Liver (tissue), 3 donors: ENCODE results near the gene PALLD.

Experiments used
- FOXA2 ChIP-seq: IDR thresholded peaks from 2 replicates; pipeline ENCODE4 v1.6.1; 2016; ENCODE audit warnings: antibody characterized with exemption
- GABPA ChIP-seq, 2 donors: IDR thresholded peaks in 1 of 2; conservative IDR thresholded peaks in 1 of 2; 2 replicates each; pipeline ENCODE4 v1.6.1; 2016; ENCODE audit warnings: antibody characterized with exemption in 2 of 2, mild to moderate bottlenecking in 1 of 2, moderate library complexity in 1 of 2
- SP1 ChIP-seq: IDR thresholded peaks from 2 replicates; pipeline ENCODE4 v1.6.1; 2018; ENCODE audit warnings: antibody characterized with exemption, mild to moderate bottlenecking
- YY1 ChIP-seq: IDR thresholded peaks from 2 replicates; pipeline ENCODE4 v1.6.1; 2016; ENCODE audit warnings: antibody characterized with exemption, mild to moderate bottlenecking
- TF ChIP-seq, protein P1 (sequence below): fragments of 150-350 bp; IDR thresholded peaks from 2 replicates; pipeline ENCODE4 v1.5.1; 2017; ENCODE audit warnings: improper control_type of control experiment, low read depth, low read length; ENCODE audit not compliant: missing input control
- TF ChIP-seq, protein P2 (sequence below): IDR thresholded peaks from 2 replicates; pipeline ENCODE4 v1.6.1; 2016; ENCODE audit warnings: antibody characterized with exemption, mild to moderate bottlenecking
- donor health status: healthy.
- donor health status: healthy.

DNA sequence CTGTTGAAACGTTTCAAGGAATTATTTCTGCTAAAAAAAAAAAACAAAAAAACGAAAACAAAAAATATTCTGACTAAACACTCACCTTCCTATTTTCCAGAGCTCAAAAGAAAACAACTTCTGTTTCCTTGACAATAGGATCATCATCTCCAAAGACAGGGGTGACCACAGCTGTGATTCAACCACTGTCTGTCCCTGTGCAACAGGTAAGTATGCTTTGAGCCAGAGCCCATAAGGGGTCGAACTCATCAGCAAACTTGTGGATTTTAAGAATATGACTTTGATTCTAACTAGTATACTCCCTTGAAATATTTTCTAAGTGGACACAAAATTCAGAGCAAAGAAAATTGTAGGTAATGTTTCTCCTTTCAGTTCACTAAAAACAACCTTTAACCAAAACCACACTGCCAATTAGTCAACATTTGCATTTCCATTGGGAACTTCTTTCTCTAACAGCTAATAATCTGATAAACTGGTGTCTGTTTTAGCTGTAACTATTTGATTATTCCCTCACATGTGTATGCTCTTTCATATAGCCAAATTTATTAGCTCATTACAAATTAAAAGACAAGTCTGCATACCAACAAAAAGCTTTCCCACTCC is 186.1 kb downstream of the PALLD start:
- TF ChIP-seq, protein P1, sequence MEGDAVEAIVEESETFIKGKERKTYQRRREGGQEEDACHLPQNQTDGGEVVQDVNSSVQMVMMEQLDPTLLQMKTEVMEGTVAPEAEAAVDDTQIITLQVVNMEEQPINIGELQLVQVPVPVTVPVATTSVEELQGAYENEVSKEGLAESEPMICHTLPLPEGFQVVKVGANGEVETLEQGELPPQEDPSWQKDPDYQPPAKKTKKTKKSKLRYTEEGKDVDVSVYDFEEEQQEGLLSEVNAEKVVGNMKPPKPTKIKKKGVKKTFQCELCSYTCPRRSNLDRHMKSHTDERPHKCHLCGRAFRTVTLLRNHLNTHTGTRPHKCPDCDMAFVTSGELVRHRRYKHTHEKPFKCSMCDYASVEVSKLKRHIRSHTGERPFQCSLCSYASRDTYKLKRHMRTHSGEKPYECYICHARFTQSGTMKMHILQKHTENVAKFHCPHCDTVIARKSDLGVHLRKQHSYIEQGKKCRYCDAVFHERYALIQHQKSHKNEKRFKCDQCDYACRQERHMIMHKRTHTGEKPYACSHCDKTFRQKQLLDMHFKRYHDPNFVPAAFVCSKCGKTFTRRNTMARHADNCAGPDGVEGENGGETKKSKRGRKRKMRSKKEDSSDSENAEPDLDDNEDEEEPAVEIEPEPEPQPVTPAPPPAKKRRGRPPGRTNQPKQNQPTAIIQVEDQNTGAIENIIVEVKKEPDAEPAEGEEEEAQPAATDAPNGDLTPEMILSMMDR, result no peak
- TF ChIP-seq GABPA (IDR thresholded peaks at IDR 0.05 in 1 of 2, conservative IDR thresholded peaks at IDR 0.05 in 1 of 2) (no peak), FOXA2 (no peak), SP1 (no peak), YY1 (no peak)
- TF ChIP-seq, protein P2, sequence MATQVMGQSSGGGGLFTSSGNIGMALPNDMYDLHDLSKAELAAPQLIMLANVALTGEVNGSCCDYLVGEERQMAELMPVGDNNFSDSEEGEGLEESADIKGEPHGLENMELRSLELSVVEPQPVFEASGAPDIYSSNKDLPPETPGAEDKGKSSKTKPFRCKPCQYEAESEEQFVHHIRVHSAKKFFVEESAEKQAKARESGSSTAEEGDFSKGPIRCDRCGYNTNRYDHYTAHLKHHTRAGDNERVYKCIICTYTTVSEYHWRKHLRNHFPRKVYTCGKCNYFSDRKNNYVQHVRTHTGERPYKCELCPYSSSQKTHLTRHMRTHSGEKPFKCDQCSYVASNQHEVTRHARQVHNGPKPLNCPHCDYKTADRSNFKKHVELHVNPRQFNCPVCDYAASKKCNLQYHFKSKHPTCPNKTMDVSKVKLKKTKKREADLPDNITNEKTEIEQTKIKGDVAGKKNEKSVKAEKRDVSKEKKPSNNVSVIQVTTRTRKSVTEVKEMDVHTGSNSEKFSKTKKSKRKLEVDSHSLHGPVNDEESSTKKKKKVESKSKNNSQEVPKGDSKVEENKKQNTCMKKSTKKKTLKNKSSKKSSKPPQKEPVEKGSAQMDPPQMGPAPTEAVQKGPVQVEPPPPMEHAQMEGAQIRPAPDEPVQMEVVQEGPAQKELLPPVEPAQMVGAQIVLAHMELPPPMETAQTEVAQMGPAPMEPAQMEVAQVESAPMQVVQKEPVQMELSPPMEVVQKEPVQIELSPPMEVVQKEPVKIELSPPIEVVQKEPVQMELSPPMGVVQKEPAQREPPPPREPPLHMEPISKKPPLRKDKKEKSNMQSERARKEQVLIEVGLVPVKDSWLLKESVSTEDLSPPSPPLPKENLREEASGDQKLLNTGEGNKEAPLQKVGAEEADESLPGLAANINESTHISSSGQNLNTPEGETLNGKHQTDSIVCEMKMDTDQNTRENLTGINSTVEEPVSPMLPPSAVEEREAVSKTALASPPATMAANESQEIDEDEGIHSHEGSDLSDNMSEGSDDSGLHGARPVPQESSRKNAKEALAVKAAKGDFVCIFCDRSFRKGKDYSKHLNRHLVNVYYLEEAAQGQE, result no peak
